Stimulated activated CD4-positive, alpha-beta T cell treated with anti-CD3 and anti-CD28 coated beads, Interleukin-1b, Interleukin-23, amount 100 ng/mL, for 24 hours (primary cell): ENCODE data around the gene OR5W2.
"Not testable (repeated sequence)": the region's sequence is repeated elsewhere in the genome, so short reads cannot be mapped to it uniquely, and the experiment has no call there.

Experiments used
- DNase-seq, 4 experiments: peaks; one replicate each; pipeline ENCODE4 v3.0.0-alpha.2; 2020; ENCODE audit warnings: low read depth in 4 of 4, low spot score in 1 of 4

The OR5W2 gene

DNA sequence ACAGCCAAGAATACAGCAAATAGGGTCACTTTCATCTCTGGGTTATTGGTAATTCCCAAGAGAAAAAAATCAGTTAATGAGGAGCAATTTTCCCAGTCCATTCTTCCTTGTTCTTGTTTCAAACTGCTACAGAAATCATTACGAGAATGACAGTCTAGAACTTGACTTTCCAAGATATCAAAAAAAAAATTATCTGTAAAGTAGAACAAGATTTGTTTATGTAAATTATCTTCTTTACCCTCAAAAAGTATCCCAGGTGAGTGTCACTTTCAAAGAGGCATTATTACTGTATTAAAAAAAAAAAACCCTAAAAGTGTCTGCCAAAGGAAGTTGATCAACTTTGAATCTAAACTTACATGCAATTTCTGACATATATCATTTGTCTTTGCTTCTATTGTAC, at the start of gene OR5W2:
Gene OR5W2 (minus strand): TSS at position 101 of the 400 bp plus-strand sequence. CDS start 0 bp downstream, at position 101.
- no peak for DNase-seq

DNA sequence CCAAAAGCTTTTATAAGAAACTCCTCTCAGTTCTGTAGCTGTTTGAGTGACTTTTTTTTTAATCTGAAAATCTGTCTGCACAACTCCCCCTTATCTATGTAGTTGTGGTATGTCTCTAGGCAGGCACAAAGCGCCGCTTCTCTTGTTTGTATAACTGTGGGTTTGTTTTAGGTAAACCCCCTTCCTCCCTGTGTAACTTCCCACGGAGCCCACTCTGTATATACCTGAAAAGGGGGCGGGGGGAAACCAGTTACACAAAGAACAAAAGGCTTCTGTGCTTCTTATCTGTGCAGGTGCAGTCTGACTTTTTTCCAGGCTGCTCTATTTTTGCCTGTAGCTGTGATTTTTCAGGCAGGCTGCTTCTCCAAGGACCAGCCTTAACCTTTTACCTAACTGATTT, 42.1 kb upstream of the OR5W2 start:
- no peak for DNase-seq

DNA sequence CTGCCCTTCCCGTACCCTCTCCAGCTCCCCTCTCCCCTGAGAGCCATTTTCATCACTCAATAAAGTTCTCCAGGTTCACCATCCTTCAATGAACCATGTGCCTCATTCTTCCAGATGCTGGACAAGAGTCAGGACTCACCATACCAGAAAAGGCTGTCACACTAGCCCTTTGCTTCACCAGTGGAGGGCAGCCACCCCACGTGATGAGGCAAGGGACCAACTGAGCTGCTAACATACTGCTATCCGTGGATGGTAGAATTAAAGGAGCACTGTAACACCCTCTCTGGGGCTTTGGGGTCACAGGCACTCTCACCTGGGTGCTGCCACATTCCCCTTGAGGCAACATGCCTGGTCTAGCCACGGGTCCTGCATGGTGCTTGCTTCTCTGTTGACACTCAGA, 34.9 kb upstream of the OR5W2 start:
- no peak for DNase-seq

DNA sequence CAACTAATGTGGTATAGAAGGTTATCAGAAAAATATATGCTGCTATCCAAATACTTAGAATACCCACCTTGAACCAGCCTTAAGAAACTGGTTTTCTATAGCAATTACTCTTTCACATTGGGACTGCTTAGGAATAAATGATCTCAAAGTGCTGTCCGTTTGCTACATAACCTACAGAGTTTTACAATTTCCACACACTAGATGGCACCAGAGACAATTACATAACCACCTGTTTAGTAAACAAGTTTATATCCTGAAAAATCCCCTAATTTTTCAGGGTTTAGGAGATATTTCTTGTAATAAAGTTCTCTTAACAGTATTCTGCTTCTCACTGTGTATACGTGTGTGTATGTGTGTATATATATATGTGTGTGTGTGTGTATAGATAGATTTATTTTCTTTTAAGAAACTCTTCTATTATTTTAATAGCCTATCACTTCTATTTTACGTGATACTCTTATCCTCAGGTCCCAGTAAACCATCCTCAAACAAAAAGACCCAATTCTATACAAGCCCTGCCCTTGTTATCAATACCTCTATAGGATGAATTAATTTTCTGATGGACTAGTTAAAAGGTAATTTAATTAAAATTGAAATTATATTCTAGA, 28.5 kb upstream of the OR5W2 start:
- no peak for DNase-seq

DNA sequence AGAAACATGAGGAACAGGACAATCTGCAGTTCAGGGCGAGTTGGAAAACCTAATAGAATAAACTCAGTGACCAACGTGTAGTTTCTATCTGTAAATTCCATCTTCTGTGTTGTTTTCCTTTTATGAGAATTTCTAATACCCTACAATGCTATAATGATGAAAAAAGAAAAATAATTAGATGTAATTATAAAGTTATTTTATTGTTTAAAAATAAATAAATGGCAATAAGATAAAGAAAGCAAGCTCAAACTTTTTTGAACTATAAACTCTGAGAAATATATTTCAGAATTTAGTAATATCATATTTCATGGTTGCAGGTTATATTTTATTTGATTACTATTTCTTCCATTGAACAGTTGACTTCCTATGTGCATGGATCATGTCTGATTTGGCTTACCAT, 21.9 kb upstream of the OR5W2 start, which contains the start of gene OR5I1:
Gene OR5I1 (minus strand): TSS at position 101 of the 400 bp plus-strand sequence. CDS start 0 bp downstream, at position 101.
- DNase-seq: no peak

DNA sequence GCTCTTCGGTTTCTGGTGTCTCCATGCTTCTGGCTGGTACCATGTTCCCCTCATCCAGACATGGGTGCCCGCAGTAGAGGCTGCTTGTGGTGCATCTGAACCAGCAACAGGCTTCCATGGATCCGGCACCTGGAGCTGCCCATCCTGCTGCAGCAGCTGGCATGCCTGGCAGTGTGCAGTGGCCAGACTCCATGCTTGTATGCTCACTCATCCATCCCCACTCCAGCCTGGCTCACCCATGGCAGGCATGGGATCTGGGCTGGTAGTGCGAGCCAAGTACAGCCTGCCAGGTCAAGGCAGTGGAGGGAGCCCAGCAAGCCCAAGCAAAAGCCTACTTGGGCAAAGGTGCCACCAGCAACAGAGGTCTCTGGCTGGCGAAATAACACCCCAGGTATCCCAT, 6.2 kb upstream of the OR5W2 start:
- DNase-seq: no peak

DNA sequence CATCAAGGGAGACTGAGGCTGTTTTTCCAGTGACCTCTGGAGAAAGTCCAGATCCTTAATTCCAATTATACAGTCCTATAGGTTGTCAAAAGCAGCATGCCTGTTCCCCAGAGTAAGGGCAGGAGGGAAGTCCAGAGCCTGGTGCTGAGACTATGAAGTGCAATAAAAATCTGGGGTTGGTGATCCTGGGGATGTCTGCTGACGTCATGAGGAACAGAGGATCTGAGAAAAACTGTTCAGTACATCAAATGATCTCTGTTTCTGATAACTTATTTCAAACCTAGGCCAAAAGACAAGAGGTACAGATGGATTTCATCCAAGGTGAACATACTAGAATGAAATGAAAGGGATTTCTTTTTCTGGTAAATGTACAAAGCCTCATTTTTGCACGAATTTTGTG, 12.1 kb downstream of the OR5W2 start:
- no peak for DNase-seq

DNA sequence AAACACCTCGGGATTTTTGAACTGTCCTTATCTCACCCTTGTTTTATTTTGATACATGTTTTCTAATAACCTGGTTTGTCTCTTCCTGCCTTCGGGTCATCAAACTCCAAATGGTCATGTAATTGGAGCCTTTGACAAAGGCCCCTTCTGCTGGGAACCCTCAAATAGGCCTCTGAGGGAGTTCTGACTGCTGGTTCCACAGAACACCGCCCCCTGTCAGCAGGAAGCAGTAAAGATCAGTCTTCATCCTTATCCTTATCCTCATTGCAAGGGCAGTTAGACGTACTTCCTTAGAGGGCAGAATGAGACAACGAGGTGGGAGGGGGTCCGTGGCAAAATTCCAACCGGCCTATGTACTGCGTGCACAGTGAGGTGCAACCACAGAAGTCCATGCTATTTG, 19.2 kb downstream of the OR5W2 start:
- no peak for DNase-seq

DNA sequence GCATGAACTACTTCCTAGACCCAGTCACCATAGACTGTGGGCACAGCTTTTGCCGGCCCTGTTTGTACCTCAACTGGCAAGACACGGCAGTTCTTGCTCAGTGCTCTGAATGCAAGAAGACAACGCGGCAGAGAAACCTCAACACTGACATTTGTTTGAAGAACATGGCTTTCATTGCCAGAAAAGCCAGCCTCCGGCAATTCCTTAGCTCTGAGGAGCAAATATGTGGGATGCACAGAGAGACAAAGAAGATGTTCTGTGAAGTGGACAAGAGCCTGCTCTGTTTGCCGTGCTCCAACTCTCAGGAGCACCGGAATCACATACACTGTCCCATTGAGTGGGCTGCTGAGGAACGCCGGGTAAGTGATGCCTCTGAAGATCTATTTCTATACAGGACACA, 28.9 kb downstream of the OR5W2 start:
- DNase-seq: not testable (repeated sequence)

DNA sequence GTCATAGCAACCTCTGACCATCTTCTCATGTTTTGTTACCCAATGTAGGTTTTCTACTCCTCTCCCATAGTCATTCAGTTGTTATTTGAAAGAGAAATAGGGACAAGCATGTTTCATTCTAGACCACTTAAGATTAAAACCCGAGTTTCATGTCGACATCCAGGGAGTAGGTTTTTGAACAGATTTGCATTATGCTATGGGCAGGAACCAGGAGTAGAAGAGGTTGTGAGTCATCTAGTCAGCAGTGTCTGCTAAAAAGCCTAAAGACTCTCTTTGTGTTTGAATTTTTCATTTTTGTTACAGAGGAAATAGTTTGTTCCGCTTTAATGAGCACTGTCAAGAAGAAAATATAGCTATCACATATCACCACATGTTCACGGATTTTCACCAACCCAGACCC, 29.4 kb downstream of the OR5W2 start:
- not testable (repeated sequence) for DNase-seq

DNA sequence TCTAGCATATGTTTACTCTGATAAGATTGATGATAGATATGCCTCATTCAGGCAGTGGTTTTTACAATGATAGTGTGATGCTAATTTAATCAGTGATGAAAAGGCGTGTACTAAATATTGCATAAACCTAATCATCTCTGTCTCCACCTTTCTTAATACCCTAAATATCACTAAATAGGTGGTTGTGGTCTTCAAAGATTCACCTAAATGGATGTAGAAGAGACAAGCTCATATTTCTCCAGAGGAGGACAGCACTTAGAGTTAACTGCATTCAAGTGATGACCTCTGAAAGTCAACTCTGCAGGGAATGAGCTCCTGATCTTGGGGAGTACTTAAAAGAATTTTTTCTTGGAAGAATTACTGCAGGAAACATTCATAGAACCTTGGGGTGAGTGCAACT, 31.4 kb downstream of the OR5W2 start, which contains the start of gene TRIM51:
Gene TRIM51 (plus strand): TSS at position 301 of the 400 bp plus-strand sequence. CDS start 2,132 bp downstream, outside the sequence.
- DNase-seq: not testable (repeated sequence)

DNA sequence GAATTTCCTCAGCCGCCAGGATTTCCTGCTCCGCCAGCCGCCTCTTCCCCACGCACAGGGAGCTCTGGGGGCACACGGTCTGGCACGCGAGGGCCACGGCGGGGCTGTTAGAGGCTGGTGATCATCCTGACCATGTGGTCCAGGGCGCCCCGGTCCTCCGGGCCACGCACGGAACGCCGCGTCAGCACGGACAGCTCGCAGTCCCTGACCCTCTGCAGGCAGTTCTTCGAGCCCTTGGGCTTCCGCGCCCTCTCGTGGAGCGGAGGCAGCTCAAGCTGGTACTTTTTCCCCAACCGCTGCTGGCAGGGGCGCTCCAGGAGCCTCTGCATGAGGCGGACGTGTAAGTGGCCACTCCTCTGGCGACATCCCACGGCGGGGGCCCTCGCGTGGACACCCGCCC, 41.2 kb downstream of the OR5W2 start:
- DNase-seq: not testable (repeated sequence)

DNA sequence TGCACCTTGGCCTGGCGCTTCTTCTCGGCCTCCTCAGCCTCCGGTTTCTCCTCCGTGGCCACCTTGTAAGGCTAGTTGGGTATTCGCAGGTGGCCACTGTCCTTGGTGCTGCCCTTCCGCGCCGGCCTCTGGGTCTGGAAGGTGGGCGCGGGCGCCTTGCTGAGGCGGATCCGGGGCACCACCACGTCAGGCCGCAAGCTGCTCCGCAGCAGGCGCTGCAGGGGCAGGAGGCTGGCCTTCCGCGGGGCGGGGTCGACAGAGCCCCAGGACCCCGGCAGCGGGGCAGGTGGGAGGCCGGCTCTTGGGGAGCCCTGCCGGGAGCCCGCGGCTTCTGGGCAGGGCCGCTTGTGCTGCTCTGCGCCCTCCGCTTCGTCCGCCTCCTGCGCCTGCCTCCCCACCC, 41.7 kb downstream of the OR5W2 start:
- DNase-seq: not testable (repeated sequence)

DNA sequence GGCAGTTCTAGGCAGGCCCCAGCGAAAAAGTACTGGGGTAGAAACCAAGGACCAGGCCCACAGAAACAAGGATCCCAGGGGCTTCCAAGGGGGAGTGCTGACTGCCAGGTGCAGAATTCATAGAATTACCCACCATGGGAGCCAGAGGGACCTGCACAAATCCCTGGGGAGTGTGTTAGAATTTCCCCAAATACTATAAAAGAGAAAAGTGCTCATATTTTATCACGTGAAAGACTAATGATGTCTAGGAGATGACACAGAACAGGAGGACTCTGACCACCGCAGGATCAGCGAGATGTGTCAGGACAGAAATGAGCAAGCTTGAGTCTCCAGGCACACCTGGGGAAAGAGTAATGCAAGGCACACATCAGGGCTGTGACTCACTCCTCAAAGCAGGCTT, 47.0 kb downstream of the OR5W2 start:
- DNase-seq: not testable (repeated sequence)
